Fibroblast of upper back skin (primary cell): Measurements from ENCODE around the gene VWA8.
"Not testable (repeated sequence)": the region's sequence is repeated elsewhere in the genome, so short reads cannot be mapped to it uniquely, and the experiment has no call there.

Experiments
- DNase-seq: peaks from one replicate; pipeline ENCODE4 v3.0.0-alpha.2; 2013

The VWA8 gene

DNA sequence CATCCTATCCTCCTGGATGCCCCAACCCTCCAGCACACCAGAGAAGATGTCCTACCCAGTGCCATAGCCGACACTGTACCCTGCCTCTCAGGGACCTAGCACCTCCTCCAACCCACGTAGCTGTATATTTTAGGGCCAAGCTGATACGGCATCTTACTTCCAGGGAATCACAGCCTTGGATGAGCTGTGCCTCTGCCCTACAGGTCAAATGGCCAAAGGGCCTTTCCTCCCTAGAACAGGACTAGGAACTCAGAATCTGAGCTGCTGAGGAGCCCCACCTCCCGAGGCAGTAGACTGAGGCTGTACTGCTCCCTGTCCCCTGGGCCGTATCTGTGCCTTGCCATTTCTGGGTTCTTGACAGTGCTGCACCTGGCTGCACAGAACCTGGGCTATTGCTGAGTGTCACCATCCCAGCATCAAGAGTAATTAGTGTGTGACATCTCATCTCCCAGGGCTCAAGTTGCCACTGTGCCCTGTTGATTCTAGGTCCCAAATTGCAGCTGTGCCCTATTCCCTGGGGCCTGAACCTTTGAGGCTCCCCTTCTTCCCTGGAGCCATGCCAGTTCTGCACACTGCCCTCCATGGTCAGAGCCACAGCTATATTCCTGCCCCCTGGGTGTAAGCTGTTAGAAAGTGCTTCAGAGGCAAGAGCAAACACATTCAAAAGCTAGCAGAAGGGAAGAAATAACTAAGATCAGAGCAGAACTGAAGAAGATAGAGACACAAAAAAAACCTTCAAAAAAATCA, 41.0 kb downstream of the VWA8 start:
- no peak for DNase-seq

DNA sequence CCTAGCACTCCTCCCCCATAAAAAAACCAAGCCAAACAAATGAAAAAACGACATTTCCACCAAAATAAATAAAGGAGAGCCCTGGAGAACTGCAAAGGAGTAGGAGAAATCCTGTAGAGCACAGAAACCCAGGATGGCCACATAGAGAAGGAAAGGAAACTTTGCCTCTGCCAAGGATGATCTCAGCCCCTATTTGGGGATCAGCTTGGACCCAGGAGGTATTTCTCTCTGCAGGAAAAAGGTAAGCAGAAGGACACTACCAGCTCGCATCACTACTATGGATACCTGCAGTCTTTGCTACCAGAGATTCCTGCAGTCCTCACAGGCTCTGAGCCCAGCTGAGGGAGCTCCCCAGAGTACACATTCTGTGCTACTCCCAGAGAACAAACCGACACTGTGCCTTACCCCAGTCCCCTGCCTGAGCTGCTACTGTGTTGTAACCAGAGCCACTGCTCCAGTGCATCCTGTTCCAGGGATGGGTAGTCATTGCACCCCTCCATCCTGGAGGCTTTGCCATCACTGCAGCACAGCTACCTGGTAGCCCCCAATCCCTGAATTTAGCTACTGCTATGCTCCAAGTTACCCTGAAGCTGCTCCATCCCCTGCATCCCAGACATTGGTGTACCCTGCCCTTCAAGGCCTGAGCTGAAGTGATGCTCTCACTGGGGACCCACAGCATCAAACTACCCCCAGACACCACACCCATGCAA, 41.7 kb downstream of the VWA8 start:
- no peak for DNase-seq

DNA sequence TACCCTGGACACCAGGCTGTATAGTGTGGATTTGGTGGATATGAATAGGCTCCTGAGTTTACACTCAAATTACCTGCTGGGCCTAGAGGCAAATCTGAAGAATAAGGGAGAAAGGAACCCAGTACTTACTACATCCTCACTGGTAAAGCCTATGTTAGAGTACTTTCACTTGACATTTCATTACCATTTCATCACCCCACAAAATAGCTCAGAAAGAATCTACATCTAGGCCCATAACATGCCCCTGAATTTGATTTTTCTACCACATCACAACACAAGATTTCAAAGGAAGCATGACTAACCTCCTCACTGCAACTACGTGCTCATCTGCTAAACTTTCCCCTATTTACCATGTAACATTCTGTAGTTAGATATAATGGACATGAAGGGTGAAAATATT, 43.3 kb downstream of the VWA8 start:
- DNase-seq = peak; percentile 90

DNA sequence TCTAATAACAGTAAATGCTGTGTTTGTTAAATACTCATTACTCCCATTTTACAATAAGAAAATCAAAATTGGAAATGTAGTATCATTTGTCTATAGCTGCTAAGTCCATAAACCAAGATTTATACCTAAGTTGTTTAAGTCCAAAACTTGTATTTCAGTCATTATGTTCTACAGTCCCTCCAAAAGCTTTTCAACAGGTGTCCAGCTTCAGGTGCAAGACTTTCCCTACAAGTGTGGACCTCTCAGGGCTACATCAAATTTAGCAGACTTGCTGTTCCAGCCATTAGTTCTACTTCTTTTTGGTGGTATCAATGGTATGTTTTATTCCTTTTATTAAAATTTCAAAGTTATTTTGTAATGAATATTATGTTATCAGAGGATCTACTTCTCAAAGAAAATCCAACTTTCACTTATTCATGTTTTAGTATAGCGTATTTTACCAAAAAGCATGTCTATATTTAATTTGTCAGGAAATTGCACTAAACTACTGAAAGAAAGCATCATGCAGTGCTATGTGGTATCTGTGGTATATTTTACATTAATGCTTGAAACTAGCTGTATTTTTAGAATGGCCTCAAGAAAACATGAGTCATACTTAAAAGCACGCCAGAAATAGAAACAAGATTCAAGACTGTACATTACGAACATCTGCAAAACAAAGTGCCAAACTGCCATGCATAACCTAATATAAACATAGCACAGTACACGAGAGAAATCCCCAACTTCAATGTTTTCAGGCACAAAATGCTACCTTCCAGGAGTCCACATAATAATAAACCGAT, 44.5 kb downstream of the VWA8 start:
- peak; percentile 92 for DNase-seq

DNA sequence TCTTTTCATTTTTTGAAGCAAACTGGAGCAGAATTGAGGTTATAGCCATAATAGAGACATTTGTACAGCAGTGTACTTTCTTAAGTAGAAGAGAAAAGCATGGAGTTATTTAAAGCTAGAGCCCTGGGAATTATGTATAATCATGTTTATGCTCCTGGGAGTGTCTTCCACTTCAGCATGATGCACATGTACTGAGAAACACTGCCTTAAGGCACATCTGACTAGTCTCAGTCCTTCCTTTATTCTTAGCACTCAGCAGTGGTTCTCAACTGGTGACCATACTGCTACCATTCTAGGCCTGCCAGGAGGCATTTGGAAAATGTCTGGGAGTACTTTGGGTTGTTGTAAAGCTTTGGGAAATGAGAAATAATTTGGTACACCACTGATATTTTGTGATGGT, 45.8 kb downstream of the VWA8 start:
- DNase-seq = no peak

DNA sequence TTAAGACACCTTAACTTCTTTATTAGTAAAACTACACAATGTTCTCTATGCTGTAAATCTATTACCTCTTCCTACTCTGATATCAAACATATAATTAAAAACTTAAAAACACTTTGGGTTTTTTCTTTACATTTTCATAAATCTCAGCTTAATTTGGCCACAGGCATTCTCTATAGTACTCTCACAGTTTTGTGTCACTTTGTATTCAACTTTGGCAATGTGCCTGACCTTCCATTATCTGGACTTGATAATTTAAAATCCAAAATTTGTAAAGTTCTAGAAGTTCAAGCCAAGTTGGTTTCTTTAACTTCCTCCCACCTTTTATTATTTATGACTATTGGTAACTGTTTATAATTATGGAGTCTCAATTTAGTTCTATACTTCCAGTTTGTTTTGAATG, 46.4 kb downstream of the VWA8 start:
- no peak for DNase-seq

DNA sequence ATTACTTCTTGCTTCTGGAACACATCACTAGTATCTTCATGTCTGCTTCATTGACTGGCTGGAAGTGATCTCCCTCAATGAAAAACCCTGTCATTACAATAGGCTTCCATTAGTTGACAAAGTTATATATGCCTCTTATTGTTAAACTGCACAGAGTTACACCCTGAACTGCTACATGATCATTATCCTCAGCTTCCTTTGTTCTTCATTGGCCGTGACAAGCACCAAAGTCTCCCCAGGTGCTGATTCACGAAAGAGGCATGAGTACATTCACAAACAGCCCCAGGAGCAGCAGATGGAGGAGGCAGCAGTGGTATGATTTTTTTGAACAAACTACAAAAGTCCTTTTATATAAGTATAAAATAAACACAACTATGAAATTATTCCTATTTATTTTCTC, 51.4 kb downstream of the VWA8 start:
- DNase-seq = no peak

DNA sequence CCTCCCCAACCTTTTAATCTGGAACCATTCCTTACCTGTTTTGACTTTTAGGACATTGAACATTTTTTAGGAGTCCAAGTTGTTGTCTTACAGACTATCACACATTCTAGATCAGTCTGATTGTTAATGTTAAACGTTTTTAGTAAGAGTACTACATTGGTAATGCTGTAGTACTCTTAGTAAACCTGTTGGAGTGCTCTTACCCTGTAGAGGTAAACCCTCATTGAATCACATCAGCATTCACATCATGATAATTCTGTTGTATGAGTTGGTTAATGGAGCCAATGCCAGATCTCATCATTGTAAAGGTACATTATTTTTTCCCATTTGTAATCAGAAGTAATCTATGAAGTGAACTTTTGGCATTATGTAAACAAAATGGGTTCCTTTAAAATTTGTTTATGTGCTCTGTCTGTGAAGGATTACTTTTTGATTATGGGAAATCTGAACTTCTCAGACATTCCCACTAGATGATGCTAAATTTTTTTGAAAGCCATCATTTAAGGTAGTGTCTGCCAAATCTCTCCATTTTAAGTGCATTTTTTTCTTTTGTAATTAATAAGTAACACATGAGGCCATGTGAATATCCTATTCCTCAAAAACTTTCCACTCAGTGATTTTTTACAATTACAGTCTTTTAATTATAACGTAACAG, 55.2 kb downstream of the VWA8 start:
- peak; percentile 41 for DNase-seq

DNA sequence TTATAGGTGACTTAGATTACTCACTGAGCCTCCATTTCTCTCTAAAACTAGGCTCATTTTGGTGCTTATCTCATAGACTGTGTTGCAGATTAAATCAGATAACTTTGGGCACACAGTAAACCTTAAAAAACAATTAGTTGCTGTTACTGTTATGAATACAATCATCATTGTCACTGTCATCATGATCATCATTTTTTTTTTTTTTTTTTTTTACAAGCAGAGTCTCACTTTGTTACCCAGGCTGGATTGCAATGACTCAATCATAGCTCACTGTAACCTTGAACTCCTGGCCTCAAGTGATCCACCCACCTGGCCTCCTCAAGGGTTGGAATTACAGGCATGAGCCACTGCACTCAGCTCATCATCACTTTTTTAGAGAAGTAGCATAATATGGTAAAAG, 60.0 kb downstream of the VWA8 start:
- no peak for DNase-seq

DNA sequence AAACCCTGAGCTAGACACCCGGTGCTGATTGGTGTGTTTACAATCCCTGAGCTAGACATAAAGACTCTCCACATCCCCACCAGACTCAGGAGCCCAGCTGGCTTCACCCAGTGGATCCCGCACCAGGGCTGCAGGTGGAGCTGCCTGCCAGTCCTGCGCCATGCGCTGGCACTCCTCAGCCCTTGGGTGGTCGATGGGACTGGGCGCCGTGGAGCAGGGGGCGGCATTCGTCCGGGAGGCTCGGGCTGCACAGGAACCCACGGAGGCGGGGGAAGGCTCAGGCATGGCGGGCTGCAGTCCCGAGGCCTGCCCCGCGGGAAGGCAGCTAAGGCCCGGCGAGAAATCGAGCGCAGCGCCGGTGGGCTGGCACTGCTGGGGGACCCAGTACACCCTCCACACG, 62.5 kb downstream of the VWA8 start:
- DNase-seq = not testable (repeated sequence)

DNA sequence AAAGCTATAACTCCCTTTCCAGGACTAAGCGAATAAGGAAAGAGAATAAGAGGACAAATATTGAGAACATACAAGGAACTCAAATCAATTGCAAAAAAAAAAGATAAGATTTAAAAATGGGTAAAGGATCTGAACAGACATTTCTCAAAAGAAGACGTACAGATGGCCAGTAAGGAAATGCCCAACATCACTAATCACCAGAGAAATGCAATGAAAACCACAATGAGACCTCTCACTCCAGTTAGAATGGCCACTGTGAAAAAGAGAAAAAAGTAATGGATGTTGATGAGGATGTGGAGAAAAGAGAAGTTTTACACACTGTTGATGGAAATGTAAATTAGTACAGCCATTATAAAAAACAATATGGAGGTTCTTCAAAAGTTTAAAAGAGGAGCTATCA, 63.8 kb downstream of the VWA8 start:
- DNase-seq = no peak

DNA sequence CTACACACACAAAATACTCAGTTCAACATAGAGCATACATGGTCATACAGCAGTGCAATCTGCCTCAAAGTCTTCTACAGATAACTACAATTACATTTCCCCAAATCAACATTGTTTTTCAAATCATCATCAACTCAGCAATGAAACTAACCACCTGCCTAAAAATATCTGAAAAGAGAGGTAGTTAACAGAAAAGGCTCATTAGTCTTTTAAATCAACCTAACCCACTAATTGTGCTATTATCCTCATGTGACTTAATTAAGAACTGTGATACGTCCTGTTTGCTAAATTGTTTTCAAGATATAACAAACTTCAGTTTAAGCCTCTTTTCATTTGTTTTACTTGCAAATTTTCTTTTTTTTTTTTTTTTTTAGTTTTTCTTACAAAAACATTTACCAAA, 65.4 kb downstream of the VWA8 start:
- DNase-seq = no peak

DNA sequence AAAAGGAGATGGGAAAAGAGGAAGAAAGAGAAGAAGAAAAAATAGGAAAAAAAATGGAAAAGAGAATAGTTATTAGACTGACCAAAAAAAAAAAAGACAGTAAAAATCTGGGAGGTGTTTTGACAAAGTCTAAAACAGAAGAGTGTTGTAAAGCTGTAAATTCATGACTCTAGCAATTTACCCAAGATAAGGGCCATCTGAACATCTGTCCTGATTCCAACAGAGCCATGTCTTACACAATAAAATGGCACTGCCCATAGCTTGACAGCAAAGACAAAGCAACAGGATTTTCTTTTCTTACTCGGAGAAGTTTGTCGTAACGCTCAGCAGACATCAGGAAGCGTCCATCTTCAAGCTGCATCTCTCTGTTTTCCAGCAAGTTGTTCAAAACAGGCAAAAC, 69.8 kb downstream of the VWA8 start:
- no peak for DNase-seq

DNA sequence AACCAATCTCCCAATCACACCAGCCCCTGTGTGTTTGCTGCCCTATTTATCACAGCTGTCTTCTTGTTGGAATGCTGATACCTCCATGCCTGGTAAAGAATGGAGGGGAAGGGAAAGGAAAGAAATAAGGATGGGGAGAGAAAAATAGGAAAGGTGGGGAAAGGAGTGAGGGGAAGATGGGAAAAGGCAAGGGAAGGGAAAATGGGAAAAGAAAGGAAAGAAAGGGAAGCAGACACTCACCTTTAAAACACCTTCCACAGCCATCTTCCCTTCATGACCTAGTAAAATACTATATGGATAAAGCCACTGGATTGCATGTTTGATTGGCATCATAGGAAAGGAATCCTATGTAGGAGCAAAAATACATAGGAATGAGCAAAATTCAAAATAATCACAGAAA, 77.8 kb downstream of the VWA8 start:
- DNase-seq = no peak

DNA sequence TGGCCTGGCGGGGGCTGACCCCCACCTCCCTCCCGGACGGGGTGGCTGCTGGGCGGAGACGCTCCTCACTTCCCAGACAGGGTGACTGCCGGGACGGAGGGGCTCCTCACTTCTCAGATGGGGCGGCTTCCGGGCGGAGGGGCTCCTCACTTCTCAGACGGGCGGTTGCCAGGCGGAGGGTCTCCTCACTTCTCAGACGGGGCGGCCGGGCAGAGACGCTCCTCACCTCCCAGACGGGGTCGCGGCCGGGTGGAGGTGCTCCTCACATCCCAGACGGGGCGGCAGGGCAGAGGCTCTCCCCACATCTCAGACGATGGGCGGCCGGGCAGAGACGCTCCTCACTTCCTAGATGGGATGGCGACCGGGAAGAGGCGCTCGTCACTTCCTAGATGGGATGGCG, 79.0 kb downstream of the VWA8 start:
- not testable (repeated sequence) for DNase-seq

DNA sequence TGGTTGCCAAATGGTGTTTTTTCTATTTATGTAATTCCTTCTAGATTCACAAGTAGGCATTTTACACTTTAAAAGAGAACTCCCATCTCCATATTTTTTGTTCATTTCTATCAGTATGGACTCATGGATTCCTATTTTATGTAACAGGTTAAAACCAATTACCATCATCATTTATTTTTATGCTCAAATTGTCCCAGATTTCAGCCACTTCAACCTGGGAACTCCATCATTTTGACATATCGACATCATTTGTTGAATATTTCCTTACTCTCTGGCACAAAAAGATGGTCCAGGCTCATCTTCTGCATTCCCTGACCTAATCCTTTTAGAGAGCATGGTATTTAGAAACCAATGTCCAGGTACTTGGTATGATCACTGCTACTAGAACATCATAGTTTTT, 79.9 kb downstream of the VWA8 start:
- DNase-seq = no peak

DNA sequence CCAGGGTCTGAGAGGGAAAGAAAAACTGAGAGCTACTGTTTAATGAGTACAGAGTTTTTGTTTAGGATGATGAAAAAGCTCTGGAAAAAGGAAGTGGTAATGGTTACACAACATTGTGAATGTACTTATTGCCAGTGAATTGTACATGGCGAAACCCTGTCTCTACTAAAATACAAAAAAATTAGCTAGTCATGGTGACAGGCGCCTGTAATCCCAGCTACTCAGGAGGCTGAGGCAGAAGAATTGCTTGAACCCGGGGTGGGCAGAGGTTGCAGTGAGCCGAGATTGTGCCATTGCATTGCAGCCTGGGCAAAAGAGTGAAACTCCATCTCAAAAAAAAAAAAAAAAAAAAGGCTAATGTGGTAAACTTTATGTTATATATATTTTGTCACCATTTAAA, 96.3 kb downstream of the VWA8 start:
- DNase-seq = no peak

DNA sequence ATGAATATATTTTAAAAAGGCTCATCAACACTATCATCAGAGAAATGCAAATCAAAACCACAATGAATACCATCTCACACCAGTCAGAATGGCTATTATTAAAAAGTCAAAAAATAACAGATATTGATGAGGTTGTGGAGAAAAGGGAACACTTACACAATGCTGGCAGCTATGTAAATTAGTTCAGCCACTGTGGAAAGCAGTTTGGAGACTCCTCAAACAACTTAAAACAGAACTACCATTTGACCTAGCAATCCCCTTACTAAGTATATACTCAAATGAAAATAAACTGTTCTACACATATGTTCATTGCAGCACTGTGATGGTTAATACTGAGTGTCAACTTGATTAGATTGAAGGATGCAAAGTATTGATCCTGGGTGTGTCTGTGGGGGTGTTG, 98.2 kb downstream of the VWA8 start:
- DNase-seq = not testable (repeated sequence)

DNA sequence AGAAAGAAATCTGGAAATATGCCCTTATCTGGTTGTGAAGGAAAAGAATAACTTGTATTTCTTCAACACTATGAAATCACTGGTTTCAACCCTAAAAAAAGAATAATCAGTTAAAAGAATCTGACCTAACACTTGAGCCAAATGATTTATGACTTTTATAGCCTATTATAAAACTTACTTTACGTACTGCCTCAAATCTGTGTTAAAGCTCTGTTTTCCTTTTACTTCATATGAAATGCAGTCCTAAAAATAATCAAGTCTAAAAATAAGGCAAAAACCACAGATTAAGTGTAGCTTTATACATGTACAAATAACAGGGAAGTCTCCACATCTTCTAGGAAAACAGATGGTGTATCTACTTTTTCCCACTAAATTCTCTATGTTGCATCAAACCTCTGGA, 101.3 kb downstream of the VWA8 start:
- no peak for DNase-seq

DNA sequence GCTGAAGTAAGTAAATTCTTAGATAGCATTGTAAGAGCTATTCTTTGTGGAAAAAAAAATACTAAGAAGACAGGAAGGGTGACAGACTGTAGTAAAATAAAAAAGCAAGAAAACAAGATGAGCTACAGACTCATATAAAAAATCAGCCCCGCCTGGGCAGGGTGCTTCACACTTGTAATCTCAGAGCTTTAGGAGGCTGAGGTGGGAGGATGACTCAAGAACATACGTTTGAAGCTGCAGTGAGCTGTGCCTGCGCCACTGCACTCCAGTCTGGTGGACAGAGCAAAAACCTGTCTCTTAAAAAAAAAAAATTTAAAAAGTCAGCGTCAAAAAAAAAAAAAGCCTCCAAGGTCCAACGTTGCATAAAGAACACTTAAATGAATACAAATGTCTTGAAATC, 102.1 kb downstream of the VWA8 start:
- DNase-seq = no peak

DNA sequence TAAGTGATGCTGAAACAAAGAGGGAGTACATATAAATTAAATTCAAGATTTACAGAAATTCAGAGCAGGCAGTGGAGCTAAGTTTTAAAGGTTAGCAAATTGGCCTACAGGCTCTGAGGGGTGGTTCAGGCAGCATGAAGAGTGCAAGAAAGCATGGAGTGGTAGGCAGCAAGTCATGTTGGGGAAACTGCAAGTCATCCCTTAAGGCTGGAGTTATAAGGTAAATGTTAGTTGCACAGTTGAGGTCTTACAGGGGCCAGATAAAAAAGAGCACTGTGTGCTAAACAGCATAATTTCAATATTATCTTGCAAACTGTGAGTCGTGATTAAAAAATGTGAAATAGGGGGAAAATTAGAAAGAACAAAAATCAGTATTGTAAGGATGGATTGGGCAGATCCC, 106.2 kb downstream of the VWA8 start:
- peak; percentile 12 for DNase-seq

DNA sequence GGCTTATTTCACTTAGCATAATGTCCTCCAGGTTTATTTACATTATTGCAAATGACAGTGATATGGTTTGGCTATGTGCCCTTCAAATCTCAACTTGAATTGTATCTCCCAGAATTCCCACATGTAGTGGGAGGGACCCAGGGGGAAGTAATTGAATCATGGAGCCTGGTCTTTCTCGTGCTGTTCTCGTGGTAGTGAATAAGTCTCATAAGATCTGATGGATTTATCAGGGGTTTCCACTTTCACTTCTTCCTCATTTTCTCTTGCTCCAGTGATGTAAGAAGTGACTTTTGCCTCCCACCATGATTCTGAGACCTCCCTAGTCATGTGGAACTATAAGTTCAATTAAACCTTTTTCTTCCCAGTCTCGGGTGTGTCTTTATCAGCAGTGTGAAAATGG, 109.6 kb downstream of the VWA8 start:
- no peak for DNase-seq

DNA sequence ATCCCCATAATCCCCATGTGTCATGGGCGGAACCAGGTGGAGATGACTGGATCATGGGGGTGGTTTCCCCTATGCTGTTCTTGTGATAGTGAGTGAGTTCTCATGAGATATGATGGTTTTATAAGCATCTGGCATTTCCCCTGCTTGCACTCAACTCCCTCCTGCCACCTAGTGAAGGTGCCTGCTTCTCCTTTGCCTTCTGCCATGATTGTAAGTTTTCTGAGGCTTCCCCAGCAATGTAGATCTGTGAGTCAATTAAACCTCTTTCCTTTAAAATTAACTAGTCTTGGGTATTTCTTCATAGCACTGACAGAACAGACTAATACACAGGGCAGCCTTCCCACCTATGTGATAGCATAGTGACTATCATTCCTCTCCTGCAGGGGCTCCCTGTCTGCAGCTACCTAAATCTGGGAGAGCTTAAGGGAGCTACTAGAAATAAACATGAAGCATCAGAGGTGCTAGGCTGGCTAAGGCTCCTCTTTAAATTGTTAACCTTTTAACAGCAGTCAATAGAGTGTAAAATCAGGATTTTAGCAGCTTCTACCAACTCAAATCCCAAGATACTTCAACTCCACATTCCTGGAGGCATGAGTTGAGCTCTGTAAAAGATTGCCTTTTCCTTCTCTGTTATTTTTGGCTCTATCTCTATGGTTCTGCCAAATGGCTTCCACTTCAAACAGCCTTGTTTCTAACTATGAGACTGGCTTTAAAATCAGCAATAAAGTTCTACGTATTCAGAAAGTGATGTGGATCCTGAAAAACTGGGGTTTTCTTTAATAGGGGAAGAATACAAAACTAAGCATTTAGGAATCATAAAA, 112.3 kb downstream of the VWA8 start:
- peak; percentile 68 for DNase-seq
